Measurements from ENCODE around the gene SLX4.

Gene SLX4

GRCh38 chr16:3532741-3533140 lies 78.7 kb downstream of the SLX4 start:
- no peak for DNase-seq (ENCODE audit: extremely low read depth, low read depth)
- TF ChIP-seq CTCF (IDR thresholded peaks at IDR 0.05; ENCODE audit: low read depth, low read length): no peak

Measured in AG09319 (cell line).